ENCODE data around the gene CYBA. TPM values are rescaled to one million over a fixed set of nuclear protein-coding genes. Genes with fewer than 3 reads are reported as not detected.

CYBA gene
- total and polyA plus RNA-seq, 2 donors (not counting 1 experiment from before 2014, with no cell fraction given): 701 to 1,336 TPM

GRCh38 chr16:88677721-88678120, 26.9 kb upstream of the CYBA start:
- Histone ChIP-seq H3K4me1 (ENCODE audit: control insufficient read depth in 2 of 2, insufficient read depth in 2 of 2, low read length in 2 of 2) (peaks cover 20 to 23% of the 10 kb centered on the region in 2 donors), H3K27ac (ENCODE audit: low read length in 2 of 2) (no peak overlapping the region), H3K27me3 (replicated peaks in 1 of 4; ENCODE audit: control extremely low read depth in 1 of 4, control insufficient read depth in 3 of 4, insufficient read depth in 4 of 4, low read length in 3 of 4) (no peaks in the 10 kb centered on the region), H3K9me3 (ENCODE audit: control extremely low read depth in 1 of 3, control insufficient read depth in 2 of 3, insufficient read depth in 1 of 3, low read length in 2 of 3) (no peaks in the 10 kb centered on the region), H2AFZ (ENCODE audit: insufficient read depth, low read depth, low read length, poor library complexity, severe bottlenecking) (no peak overlapping the region), H3K79me2 (ENCODE audit: control insufficient read depth, insufficient read depth, low read length) (peaks cover 34% of the 10 kb centered on the region), H3K4me3 (ENCODE audit: control extremely low read depth in 1 of 5, extremely low read depth in 1 of 5, insufficient read depth in 1 of 5, low read depth in 2 of 5, low read length in 4 of 5) (no peak overlapping the region), H3K9ac (ENCODE audit: low read length) (no peak overlapping the region), H3K36me3 (replicated peaks in 1 of 2; ENCODE audit: control extremely low read depth in 1 of 2, control insufficient read depth in 1 of 2, extremely low read depth in 1 of 2, insufficient read depth in 2 of 2, low read length in 1 of 2) (peaks cover 0 to 39% of the 10 kb centered on the region in 2 experiments), H4K20me1 (ENCODE audit: control insufficient read depth, insufficient read depth, low read length, poor library complexity, severe bottlenecking) (peaks cover 46% of the 10 kb centered on the region), H3K4me2 (replicated peaks; ENCODE audit: low read depth, low read length, poor library complexity, severe bottlenecking) (no peak overlapping the region)
- ChIA-PET CTCF (no interaction called here), POLR2A (no interaction called here)
- Mint-ChIP-seq H3K4me3 (no peak overlapping the region), H3K4me1 (peaks cover 21% of the 10 kb centered on the region), H3K27me3 (no peaks in the 10 kb centered on the region), H3K27ac (no peak overlapping the region), H3K9me3 (ENCODE audit: insufficient read depth) (no peaks in the 10 kb centered on the region)
- 74% methylated on average over 8 of the region's 13 CpGs for WGBS (ENCODE audit: insufficient coverage)
- DNase-seq (no peak), ATAC-seq (ENCODE audit: low read depth) (no peak)
- no peak for TF ChIP-seq EZH2 (IDR thresholded peaks at IDR 0.05; ENCODE audit: borderline replicate concordance, insufficient read depth, low read depth, low read length, poor library complexity, severe bottlenecking)
- no peak for TF ChIP-seq CTCF (IDR thresholded peaks at IDR 0.05)
- intact Hi-C loops (cut with micrococcal nuclease): no loop called here

GRCh38 chr16:88676502-88677242, 25.8 kb upstream of the CYBA start:
- Mint-ChIP-seq H3K4me1 (peaks cover 12% of the 10 kb centered on the region), H3K4me3 (no peak overlapping the region), H3K9me3 (ENCODE audit: insufficient read depth) (no peaks in the 10 kb centered on the region), H3K27me3 (no peaks in the 10 kb centered on the region), H3K27ac (no peak overlapping the region)
- intact Hi-C loops (cut with micrococcal nuclease): no loop called here
- no peaks in the 10 kb centered on the region for H3K27me3 ChIP-seq (replicated peaks in 1 of 4; ENCODE audit: control extremely low read depth in 1 of 4, control insufficient read depth in 3 of 4, insufficient read depth in 4 of 4, low read length in 3 of 4)
- 95% methylated on average over 19 of the region's 22 CpGs for WGBS (ENCODE audit: insufficient coverage)
- TF ChIP-seq CTCF (IDR thresholded peaks at IDR 0.05): no peak
- no peak for TF ChIP-seq EZH2 (IDR thresholded peaks at IDR 0.05; ENCODE audit: borderline replicate concordance, insufficient read depth, low read depth, low read length, poor library complexity, severe bottlenecking)
- no peak overlapping the region for H3K4me3 ChIP-seq (ENCODE audit: control extremely low read depth in 1 of 5, extremely low read depth in 1 of 5, insufficient read depth in 1 of 5, low read depth in 2 of 5, low read length in 4 of 5)
- no peak overlapping the region for H2AFZ ChIP-seq (ENCODE audit: insufficient read depth, low read depth, low read length, poor library complexity, severe bottlenecking)
- peaks cover 0 to 39% of the 10 kb centered on the region in 2 experiments for H3K36me3 ChIP-seq (replicated peaks in 1 of 2; ENCODE audit: control extremely low read depth in 1 of 2, control insufficient read depth in 1 of 2, extremely low read depth in 1 of 2, insufficient read depth in 2 of 2, low read length in 1 of 2)
- peaks cover 12 to 13% of the 10 kb centered on the region in 2 donors for H3K4me1 ChIP-seq (ENCODE audit: control insufficient read depth in 2 of 2, insufficient read depth in 2 of 2, low read length in 2 of 2)
- H3K4me2 ChIP-seq (replicated peaks; ENCODE audit: low read depth, low read length, poor library complexity, severe bottlenecking): no peak overlapping the region
- H3K9me3 ChIP-seq (ENCODE audit: control extremely low read depth in 1 of 3, control insufficient read depth in 2 of 3, insufficient read depth in 1 of 3, low read length in 2 of 3): no peaks in the 10 kb centered on the region
- peaks cover 34% of the 10 kb centered on the region for H3K79me2 ChIP-seq (ENCODE audit: control insufficient read depth, insufficient read depth, low read length)
- no peak for DNase-seq
- no peak overlapping the region for H3K27ac ChIP-seq (ENCODE audit: low read length in 2 of 2)
- H3K9ac ChIP-seq (ENCODE audit: low read length): no peak overlapping the region
- CTCF ChIA-PET: no interaction called here
- peaks cover 46% of the 10 kb centered on the region for H4K20me1 ChIP-seq (ENCODE audit: control insufficient read depth, insufficient read depth, low read length, poor library complexity, severe bottlenecking)
- no peak for ATAC-seq (ENCODE audit: low read depth)
- POLR2A ChIA-PET: interaction anchor here (0.5 kb wide), 1 partner anchor 86 kb away, joined by 4 read pairs; no protein-coding TSS in a partner anchor
